ENCODE results near the gene CCDC178. TPM values are rescaled to one million over a fixed set of nuclear protein-coding genes. Genes with fewer than 3 reads are reported as not detected.

Gene CCDC178
- total RNA-seq, 4 donors from 2014 or later, result 0.73 to 1.1 TPM; not detected in 2

- H3K4me3 ChIP-seq, result no peak overlapping the region
- no peaks in the 10 kb centered on the region for H3K27me3 ChIP-seq
- H3K4me1 ChIP-seq, result no peaks in the 10 kb centered on the region
- WGBS, 2 donors, result 56 to 62% methylated on average over 2 of the region's 2 CpGs
- H3K36me3 ChIP-seq, result no peaks in the 10 kb centered on the region
- intact Hi-C loops (cut with DNase I), result no loop called here
- TF ChIP-seq POLR2A (IDR thresholded peaks at IDR 0.05) (no peak), CTCF (IDR thresholded peaks at IDR 0.05) (no peak)
- no peak overlapping the region for H3K27ac ChIP-seq
- no peak for DNase-seq
- H3K9me3 ChIP-seq, result no peaks in the 10 kb centered on the region
Measured at GRCh38 chr18:33076601-33077000, 363.9 kb downstream of the CCDC178 start.

GRCh38 chr18:33074125-33074524 lies 366.4 kb downstream of the CCDC178 start:
- H3K36me3 ChIP-seq, result no peaks in the 10 kb centered on the region
- H3K4me1 ChIP-seq, result no peaks in the 10 kb centered on the region
- intact Hi-C loops (cut with DNase I), result no loop called here
- H3K27me3 ChIP-seq, result no peaks in the 10 kb centered on the region
- TF ChIP-seq CTCF (IDR thresholded peaks at IDR 0.05) (no peak), POLR2A (IDR thresholded peaks at IDR 0.05) (no peak)
- H3K4me3 ChIP-seq, result no peak overlapping the region
- WGBS, 2 donors, result 94 to 95% methylated on average over 3 of the region's 3 CpGs
- no peaks in the 10 kb centered on the region for H3K9me3 ChIP-seq
- H3K27ac ChIP-seq, result no peak overlapping the region
- no peak for DNase-seq

- Histone ChIP-seq H3K27me3 (no peaks in the 10 kb centered on the region), H3K27ac (no peak overlapping the region), H3K4me3 (no peak overlapping the region), H3K4me1 (no peaks in the 10 kb centered on the region), H3K36me3 (no peaks in the 10 kb centered on the region), H3K9me3 (no peaks in the 10 kb centered on the region)
- TF ChIP-seq POLR2A (IDR thresholded peaks at IDR 0.05), result no peak
- TF ChIP-seq CTCF (IDR thresholded peaks at IDR 0.05), result no peak
- intact Hi-C loops (cut with DNase I), result no loop called here
- DNase-seq, result no peak
- 78 to 100% methylated on average over 1 to 5 of the region's 6 CpGs for WGBS, 2 donors
Measured at GRCh38 chr18:33062834-33063364, 377.6 kb downstream of the CCDC178 start.

GRCh38 chr18:33052886-33053285 lies 387.6 kb downstream of the CCDC178 start:
- DNase-seq, result no peak
- Histone ChIP-seq H3K4me1 (no peaks in the 10 kb centered on the region), H3K36me3 (no peaks in the 10 kb centered on the region), H3K9me3 (no peaks in the 10 kb centered on the region), H3K27me3 (no peaks in the 10 kb centered on the region), H3K27ac (no peak overlapping the region), H3K4me3 (no peak overlapping the region)
- intact Hi-C loops (cut with DNase I), result no loop called here
- WGBS, 2 donors, result 67 to 74% methylated on average over 2 of the region's 2 CpGs
- no peak for TF ChIP-seq CTCF (IDR thresholded peaks at IDR 0.05)
- TF ChIP-seq POLR2A (IDR thresholded peaks at IDR 0.05), result no peak

- no peaks in the 10 kb centered on the region for H3K27me3 ChIP-seq
- WGBS, 2 donors, result 34 to 37% methylated on average over 5 of the region's 5 CpGs
- no peak overlapping the region for H3K27ac ChIP-seq
- H3K4me1 ChIP-seq, result no peaks in the 10 kb centered on the region
- no peak overlapping the region for H3K4me3 ChIP-seq
- no peak for DNase-seq
- intact Hi-C loops (cut with DNase I), result no loop called here
- H3K9me3 ChIP-seq, result no peaks in the 10 kb centered on the region
- TF ChIP-seq POLR2A (IDR thresholded peaks at IDR 0.05), result no peak
- TF ChIP-seq CTCF (IDR thresholded peaks at IDR 0.05), result no peak
- no peaks in the 10 kb centered on the region for H3K36me3 ChIP-seq
Measured at GRCh38 chr18:33051407-33051806, 389.1 kb downstream of the CCDC178 start.

All from esophagus squamous epithelium (tissue), 5 donors.